Astrocyte (in vitro differentiated cells and primary cell): Measurements from ENCODE around the gene CMTR1. TPM values are rescaled to one million over a fixed set of nuclear protein-coding genes. Genes with fewer than 3 reads are reported as not detected.

Experiments
- DNase-seq: peaks from one replicate; pipeline ENCODE4 v3.0.0-alpha.2; 2010; ENCODE audit warnings: low read depth
- FAIRE-seq: peaks from 2 replicates; lab custom pipeline; 2011; peaks lifted over from hg19 to GRCh38; lab: Jason Lieb, UNC
- H2AFZ ChIP-seq: 2 replicates; pipeline ENCODE4 v1.6.0; 2012; ENCODE audit warnings: low read depth, low read length, inconsistent platforms
- H3K27ac ChIP-seq: 2 replicates; pipeline ENCODE4 v1.5.1; 2011; ENCODE audit warnings: low read depth, low read length, inconsistent platforms
- H3K27me3 ChIP-seq: 2 replicates; pipeline ENCODE4 v1.6.0; 2011; ENCODE audit warnings: low read length, inconsistent platforms; ENCODE audit not compliant: insufficient read depth
- H3K36me3 ChIP-seq: 2 replicates; pipeline ENCODE4 v1.5.1; 2011; ENCODE audit warnings: low read length, inconsistent platforms; ENCODE audit not compliant: insufficient read depth
- H3K4me1 ChIP-seq: 2 replicates; pipeline ENCODE4 v1.5.1; 2011; ENCODE audit warnings: low read length, inconsistent platforms; ENCODE audit not compliant: insufficient read depth
- H3K4me2 ChIP-seq: 2 replicates; pipeline ENCODE4 v1.6.0; 2012; ENCODE audit warnings: low read length, inconsistent platforms
- H3K4me3 ChIP-seq: 2 replicates; pipeline ENCODE4 v1.5.1; 2011; ENCODE audit warnings: low read depth, mild to moderate bottlenecking, low read length, inconsistent platforms; ENCODE audit not compliant: insufficient read depth
- H3K79me2 ChIP-seq: 2 replicates; pipeline ENCODE4 v1.6.0; 2012; ENCODE audit warnings: mild to moderate bottlenecking, low read length, inconsistent platforms; ENCODE audit not compliant: insufficient read depth
- H3K9ac ChIP-seq: 2 replicates; pipeline ENCODE4 v1.6.0; 2012; ENCODE audit warnings: mild to moderate bottlenecking, low read length, inconsistent platforms
- H3K9me3 ChIP-seq: 2 replicates; pipeline ENCODE4 v1.5.1; 2012; ENCODE audit warnings: low read depth, mild to moderate bottlenecking, low read length, inconsistent platforms; ENCODE audit not compliant: insufficient read depth
- H4K20me1 ChIP-seq: 2 replicates; pipeline ENCODE4 v1.6.0; 2012; ENCODE audit warnings: low read length, inconsistent platforms; ENCODE audit not compliant: insufficient read depth
- H3K27ac Mint-ChIP-seq: one replicate; pipeline ENCODE4 v1.8.0; 2021; ENCODE audit warnings: mild to moderate bottlenecking, mixed read lengths; ENCODE audit not compliant: unreplicated experiment
- H3K27me3 Mint-ChIP-seq: one replicate; pipeline ENCODE4 v1.8.0; 2021; ENCODE audit warnings: low read depth, mixed read lengths; ENCODE audit not compliant: unreplicated experiment
- H3K36me3 Mint-ChIP-seq: one replicate; pipeline ENCODE4 v1.8.0; 2021; ENCODE audit warnings: low read depth, mixed read lengths; ENCODE audit not compliant: unreplicated experiment
- H3K4me1 Mint-ChIP-seq: one replicate; pipeline ENCODE4 v1.8.0; 2021; ENCODE audit warnings: low read depth, mixed read lengths; ENCODE audit not compliant: unreplicated experiment
- H3K4me3 Mint-ChIP-seq: one replicate; pipeline ENCODE4 v1.8.0; 2021; ENCODE audit warnings: mild to moderate bottlenecking, moderate library complexity, mixed read lengths; ENCODE audit not compliant: unreplicated experiment
- H3K9me3 Mint-ChIP-seq: one replicate; pipeline ENCODE4 v1.8.0; 2021; ENCODE audit warnings: mild to moderate bottlenecking, mixed read lengths; ENCODE audit not compliant: unreplicated experiment
- CTCF ChIP-seq: IDR thresholded peaks from 2 replicates; pipeline ENCODE4 v1.5.1; 2011; ENCODE audit warnings: low read depth, mild to moderate bottlenecking, inconsistent platforms, low read length, moderate library complexity; ENCODE audit not compliant: insufficient read depth
- EZH2 ChIP-seq: IDR thresholded peaks from 2 replicates; pipeline ENCODE4 v1.6.1; 2012; ENCODE audit warnings: mild to moderate bottlenecking, low read length, inconsistent platforms; ENCODE audit not compliant: insufficient read depth
- total RNA-seq: library from RNA; stranded (reverse); gene quantifications from 2 replicates; pipeline ENCODE4 v1.2.1, GENCODE V29; 2021

CMTR1 gene
- total RNA-seq, 1 donor from 2014 or later, result 44.1 TPM

- peaks cover 26% of the 10 kb centered on the region for H3K4me1 ChIP-seq
These were observed 27.2 kb downstream of the CMTR1 start for GRCh38 chr6:37459981-37460800.

GRCh38 chr6:37460805-37461204 lies 27.8 kb downstream of the CMTR1 start:
- Histone ChIP-seq H3K4me3 (no peak overlapping the region), H3K79me2 (no peaks in the 10 kb centered on the region), H3K9ac (no peak overlapping the region), H3K9me3 (no peaks in the 10 kb centered on the region), H3K36me3 (peaks cover 27% of the 10 kb centered on the region), H3K27ac (no peak overlapping the region), H3K27me3 (no peaks in the 10 kb centered on the region), H2AFZ (no peak overlapping the region), H4K20me1 (no peaks in the 10 kb centered on the region), H3K4me2 (no peak overlapping the region), H3K4me1 (peaks cover 21% of the 10 kb centered on the region)
- FAIRE-seq, result no peak
- DNase-seq, result no peak
- H3K9me3 Mint-ChIP-seq, result no peaks in the 10 kb centered on the region
- H3K4me1 Mint-ChIP-seq, result peaks cover 13% of the 10 kb centered on the region
- no peak overlapping the region for H3K27ac Mint-ChIP-seq
- TF ChIP-seq EZH2 (no peak), CTCF (no peak)
- no peak overlapping the region for H3K4me3 Mint-ChIP-seq
- H3K27me3 Mint-ChIP-seq, result no peaks in the 10 kb centered on the region
- H3K36me3 Mint-ChIP-seq, result peaks cover 58% of the 10 kb centered on the region

More at GRCh38 chr6:37459981-37460800, 27.2 kb downstream of the CMTR1 start:
- peaks cover 13% of the 10 kb centered on the region for H3K4me1 Mint-ChIP-seq
- no peak overlapping the region for H3K27ac Mint-ChIP-seq
- Histone ChIP-seq H3K79me2 (no peaks in the 10 kb centered on the region), H3K4me2 (no peak overlapping the region), H3K36me3 (peaks cover 27% of the 10 kb centered on the region), H3K9ac (no peak overlapping the region), H4K20me1 (no peaks in the 10 kb centered on the region), H3K4me3 (no peak overlapping the region), H3K9me3 (no peaks in the 10 kb centered on the region), H3K27ac (no peak overlapping the region), H3K27me3 (no peaks in the 10 kb centered on the region), H2AFZ (no peak overlapping the region)
- H3K27me3 Mint-ChIP-seq, result no peaks in the 10 kb centered on the region
- no peak overlapping the region for H3K4me3 Mint-ChIP-seq
- DNase-seq (no peak), FAIRE-seq (no peak)
- H3K9me3 Mint-ChIP-seq, result no peaks in the 10 kb centered on the region
- peaks cover 61% of the 10 kb centered on the region for H3K36me3 Mint-ChIP-seq
- TF ChIP-seq CTCF, result no peak
- no peak for TF ChIP-seq EZH2

- Mint-ChIP-seq H3K9me3 (no peaks in the 10 kb centered on the region), H3K27ac (no peak overlapping the region), H3K36me3 (peaks cover 51% of the 10 kb centered on the region), H3K4me3 (no peak overlapping the region), H3K27me3 (no peaks in the 10 kb centered on the region), H3K4me1 (peaks cover 13% of the 10 kb centered on the region)
- Histone ChIP-seq H3K27me3 (no peaks in the 10 kb centered on the region), H3K79me2 (no peaks in the 10 kb centered on the region), H2AFZ (no peak overlapping the region), H3K36me3 (peaks cover 27% of the 10 kb centered on the region), H3K9me3 (no peaks in the 10 kb centered on the region), H3K27ac (no peak overlapping the region), H3K4me2 (no peak overlapping the region), H4K20me1 (no peaks in the 10 kb centered on the region), H3K4me1 (no peaks in the 10 kb centered on the region), H3K4me3 (no peak overlapping the region), H3K9ac (no peak overlapping the region)
- FAIRE-seq (no peak), DNase-seq (no peak)
- TF ChIP-seq CTCF, result no peak
- TF ChIP-seq EZH2, result no peak
These were observed 30.1 kb downstream of the CMTR1 start for GRCh38 chr6:37463110-37463509.
